Mucosa of descending colon (tissue), 3 donors: ENCODE data around the gene CLCA1. TPM values are rescaled to one million over a fixed set of nuclear protein-coding genes. Genes with fewer than 3 reads are reported as not detected.
"Not testable (repeated sequence)": the region's sequence is repeated elsewhere in the genome, so short reads cannot be mapped to it uniquely, and the experiment has no call there.

Source experiments
- ATAC-seq: fragments of 200-7000 bp; cut with Tn5 transposase; one replicate; pipeline ENCODE4 v1.9.1; 2020; ENCODE audit warnings: mild to moderate bottlenecking, moderate library complexity
- DNase-seq, 3 donors: peaks; one replicate each; pipeline ENCODE4 v3.0.0-alpha.2; 2020
- H3K36me3 ChIP-seq: fragments of 200-600 bp; one replicate; pipeline ENCODE4 v1.8.0; 2021; ENCODE audit warnings: low read depth, mild to moderate bottlenecking
- H3K4me1 ChIP-seq: fragments of 200-600 bp; one replicate; pipeline ENCODE4 v1.8.0; 2021; ENCODE audit warnings: low read depth, mild to moderate bottlenecking
- H3K4me3 ChIP-seq: fragments of 200-600 bp; one replicate; pipeline ENCODE4 v1.8.0; 2021; ENCODE audit warnings: mild to moderate bottlenecking
- H3K9me3 ChIP-seq: fragments of 200-600 bp; one replicate; pipeline ENCODE4 v1.8.0; 2021; ENCODE audit warnings: mild to moderate bottlenecking
- CTCF ChIP-seq: fragments of 200-600 bp; IDR thresholded peaks from one replicate; pipeline ENCODE4 v1.8.0; 2022; ENCODE audit warnings: antibody characterized with exemption, mild to moderate bottlenecking
- intact Hi-C, 2 donors: fragments of 100-400 bp; cut with DNase I in 1 of 2; cut with micrococcal nuclease in 1 of 2; formaldehyde crosslinking; loops; one replicate each; pipeline versions ENCODE4 v1.11.0 to v1.11.1; 2022; cut with DNase I, micrococcal nuclease
- total RNA-seq, 3 donors: library from RNA; stranded (reverse); fragmentation: NEBNext Ultra II Directional in 2 of 3; extraction: Animal tissue kit (Norgen Biotek cat#: 25700) in 2 of 3; gene quantifications; one replicate each; pipeline versions ENCODE4 v1.2.1 to v1.2.4, GENCODE V29; 2021 to 2023
- donor health status: DM: no; HTN: no; CAD: no; lungs with moderate emphysema.
- donor health status: DM: no; HTN: no; CAD: no.
- donor health status: DM: no; HTN: yes; CAD: no.

CLCA1 gene
- total RNA-seq, 3 donors from 2014 or later = 438 to 1,288 (median 1,205) TPM

GRCh38 chr1:86499987-86500593, 31.4 kb downstream of the CLCA1 start:
- ATAC-seq (peak; percentile 59), DNase-seq (no peak)
- no peaks in the 10 kb centered on the region for H3K9me3 ChIP-seq
- intact Hi-C loops = loop anchor here (5.0 to 10.0 kb wide), 3 partner anchors 115 to 195 kb away; no protein-coding TSS in a partner anchor
- peak; percentile 59 for TF ChIP-seq CTCF
- no peaks in the 10 kb centered on the region for H3K36me3 ChIP-seq
- peaks cover 10% of the 10 kb centered on the region for H3K4me1 ChIP-seq
- H3K4me3 ChIP-seq = no peak overlapping the region

GRCh38 chr1:86500714-86501113, 32.0 kb downstream of the CLCA1 start:
- Histone ChIP-seq H3K4me1 (peaks cover 10% of the 10 kb centered on the region), H3K4me3 (no peak overlapping the region), H3K9me3 (no peaks in the 10 kb centered on the region), H3K36me3 (no peaks in the 10 kb centered on the region)
- TF ChIP-seq CTCF = no peak
- ATAC-seq = no peak
- intact Hi-C loops = loop anchor here (10.0 kb wide), 2 partner anchors 116 to 194 kb away; no protein-coding TSS in a partner anchor
- no peak for DNase-seq

GRCh38 chr1:86502125-86502646, 33.5 kb downstream of the CLCA1 start:
- ATAC-seq = peak; percentile 81
- H3K4me3 ChIP-seq, H3K9me3 ChIP-seq, H3K4me1 ChIP-seq, H3K36me3 ChIP-seq: not testable (repeated sequence)
- DNase-seq = peak in 2 of 3 donors; percentile 47 to 56
- intact Hi-C loops = loop anchor here (10.0 kb wide), 2 partner anchors 117 to 193 kb away; no protein-coding TSS in a partner anchor
- TF ChIP-seq CTCF = peak; percentile 36

- DNase-seq (peak in 2 of 3 donors; percentile 57 to 73), ATAC-seq (peak; percentile 83)
- Histone ChIP-seq H3K9me3 (no peaks in the 10 kb centered on the region), H3K4me1 (peaks cover 10% of the 10 kb centered on the region), H3K36me3 (no peaks in the 10 kb centered on the region), H3K4me3 (no peak overlapping the region)
- intact Hi-C loops = loop anchor here (10.0 kb wide), 2 partner anchors 118 to 192 kb away; no protein-coding TSS in a partner anchor
- TF ChIP-seq CTCF = no peak
These were observed 34.1 kb downstream of the CLCA1 start for GRCh38 chr1:86502721-86503405.

GRCh38 chr1:86503406-86504136, 34.8 kb downstream of the CLCA1 start:
- no peaks in the 10 kb centered on the region for H3K9me3 ChIP-seq
- H3K4me3 ChIP-seq = no peak overlapping the region
- intact Hi-C loops = loop anchor here (10.0 kb wide), 2 partner anchors 119 to 191 kb away; no protein-coding TSS in a partner anchor
- no peak for TF ChIP-seq CTCF
- ATAC-seq = peak; percentile 33
- peaks cover 10% of the 10 kb centered on the region for H3K4me1 ChIP-seq
- DNase-seq = peak; percentile 37 to 61 (median 49)
- no peaks in the 10 kb centered on the region for H3K36me3 ChIP-seq
